SU-DHL-6 (cell line): Measurements from ENCODE around the gene PARP8.
"Not testable (repeated sequence)": the region's sequence is repeated elsewhere in the genome, so short reads cannot be mapped to it uniquely, and the experiment has no call there.

Source experiments
- EZH2phosphoT487 ChIP-seq: fragments of 200-600 bp; sonication (generic), shearing (Covaris generic); conservative IDR thresholded peaks from 2 replicates; pipeline ENCODE4 v1.6.1; 2018; ENCODE audit warnings: mild to moderate bottlenecking, antibody characterized with exemption, low read length, moderate library complexity, mixed read lengths
- TF ChIP-seq, protein P1 (sequence below): fragments of 200-600 bp; sonication (generic); IDR thresholded peaks from one replicate; pipeline ENCODE4 v1.5.1; 2017; ENCODE audit warnings: antibody characterized with exemption, mild to moderate bottlenecking, low read length, moderate library complexity; ENCODE audit not compliant: insufficient read depth, poor library complexity, severe bottlenecking

DNA sequence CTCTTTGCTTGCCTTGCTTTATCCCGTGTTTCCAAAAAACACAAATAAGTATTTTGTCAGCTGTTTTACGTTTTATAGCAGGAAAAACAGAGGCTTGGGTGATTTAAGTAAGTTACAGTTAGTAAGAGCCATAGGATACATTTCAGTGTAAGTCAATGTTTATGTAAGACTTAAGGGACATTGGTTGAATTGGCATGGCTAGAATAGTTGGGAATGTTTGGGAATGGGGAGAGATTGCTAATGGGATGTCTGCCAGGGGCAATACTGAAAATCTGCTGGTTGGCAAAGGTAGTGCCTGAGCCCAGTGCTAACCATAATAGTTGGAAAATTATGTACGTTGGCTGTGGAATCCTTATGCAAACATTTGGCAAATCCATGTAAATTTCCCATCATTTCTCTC lies 7.0 kb downstream of the PARP8 start:
- TF ChIP-seq, protein P1, sequence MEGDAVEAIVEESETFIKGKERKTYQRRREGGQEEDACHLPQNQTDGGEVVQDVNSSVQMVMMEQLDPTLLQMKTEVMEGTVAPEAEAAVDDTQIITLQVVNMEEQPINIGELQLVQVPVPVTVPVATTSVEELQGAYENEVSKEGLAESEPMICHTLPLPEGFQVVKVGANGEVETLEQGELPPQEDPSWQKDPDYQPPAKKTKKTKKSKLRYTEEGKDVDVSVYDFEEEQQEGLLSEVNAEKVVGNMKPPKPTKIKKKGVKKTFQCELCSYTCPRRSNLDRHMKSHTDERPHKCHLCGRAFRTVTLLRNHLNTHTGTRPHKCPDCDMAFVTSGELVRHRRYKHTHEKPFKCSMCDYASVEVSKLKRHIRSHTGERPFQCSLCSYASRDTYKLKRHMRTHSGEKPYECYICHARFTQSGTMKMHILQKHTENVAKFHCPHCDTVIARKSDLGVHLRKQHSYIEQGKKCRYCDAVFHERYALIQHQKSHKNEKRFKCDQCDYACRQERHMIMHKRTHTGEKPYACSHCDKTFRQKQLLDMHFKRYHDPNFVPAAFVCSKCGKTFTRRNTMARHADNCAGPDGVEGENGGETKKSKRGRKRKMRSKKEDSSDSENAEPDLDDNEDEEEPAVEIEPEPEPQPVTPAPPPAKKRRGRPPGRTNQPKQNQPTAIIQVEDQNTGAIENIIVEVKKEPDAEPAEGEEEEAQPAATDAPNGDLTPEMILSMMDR: not testable (repeated sequence)
- not testable (repeated sequence) for TF ChIP-seq EZH2phosphoT487
